Measurements from ENCODE around the gene ARMH2.
A peak's percentile ranks its signal among the peaks of the same experiment; 100 is the strongest.

ARMH2 gene

DNA sequence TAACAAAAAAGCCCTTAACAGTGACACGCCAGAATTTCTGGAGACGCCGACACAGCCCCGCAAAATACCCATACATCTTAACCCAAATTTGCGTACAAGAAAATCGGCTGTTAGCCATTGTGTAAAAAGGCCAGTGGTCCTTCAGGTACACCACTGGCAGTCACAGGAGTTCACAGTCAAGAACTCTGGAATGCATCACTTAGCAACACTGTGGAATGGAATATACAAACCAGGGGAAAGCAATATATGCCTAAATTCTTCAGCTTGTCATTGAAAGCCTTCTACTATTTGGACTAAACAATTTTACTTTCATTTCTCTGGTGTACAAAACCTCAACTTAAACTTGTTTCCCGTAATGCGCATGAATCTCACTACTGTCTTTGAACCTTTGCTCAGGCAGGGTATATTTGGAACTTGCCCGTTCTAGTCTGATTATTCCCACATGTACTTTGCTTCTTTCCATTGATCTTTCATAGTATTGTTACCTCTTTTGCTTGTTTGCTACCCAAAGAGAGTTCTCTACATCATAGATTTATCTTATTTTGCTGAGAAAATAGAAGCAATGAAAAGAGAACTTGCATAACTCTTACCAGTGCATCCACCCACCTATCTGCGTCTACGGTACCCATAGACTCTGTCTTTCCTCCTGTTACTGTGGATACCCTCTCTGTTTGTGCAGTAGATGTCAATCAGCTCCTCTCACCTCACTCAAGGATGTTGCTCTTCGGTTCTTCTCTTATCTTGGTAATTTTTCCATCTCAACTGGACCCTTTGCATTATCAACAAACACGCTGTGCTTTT, at the start of gene ARMH2:
ARMH2 (minus strand) TSS at position 178 of the 801 bp plus-strand sequence; CDS start at position 118, 60 bp downstream.
- Mint-ChIP-seq H3K4me1 (peaks cover 6% of the 10 kb centered on the region), H3K27ac (no peak within 1 kb of the TSS), H3K9me3 (no peaks in the 10 kb centered on the region), H3K27me3 (no peaks in the 10 kb centered on the region), H3K36me3 (peaks cover 7% of the 10 kb centered on the region), H3K4me3 (no peak within 1 kb of the TSS)
- no peak for DNase-seq (ENCODE audit: low spot score in 2 of 2)
- no peak for ATAC-seq (ENCODE audit: low read depth)

DNA sequence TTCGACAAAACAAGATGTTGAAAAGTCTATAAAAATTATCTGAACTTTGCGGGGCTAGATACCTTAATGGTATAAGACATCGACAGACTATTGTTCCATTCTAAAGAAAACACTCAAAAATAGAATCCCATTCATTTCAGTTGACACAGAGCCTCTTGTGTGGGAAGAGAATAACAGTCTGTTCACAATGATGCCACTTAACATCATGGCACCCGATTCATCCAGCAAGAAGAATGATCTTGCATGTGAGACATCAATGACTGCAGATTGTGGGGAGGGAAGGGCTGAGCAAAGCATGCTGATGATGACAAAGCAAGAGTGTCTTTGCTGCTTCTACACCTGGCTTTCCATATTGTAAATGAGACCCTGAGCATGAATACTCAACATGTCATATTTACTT, 49.7 kb upstream of the ARMH2 start:
- Mint-ChIP-seq H3K27me3 (no peaks in the 10 kb centered on the region), H3K36me3 (peaks cover 52% of the 10 kb centered on the region), H3K4me3 (no peak overlapping the region), H3K4me1 (peaks cover 7% of the 10 kb centered on the region), H3K27ac (peak overlapping the region; percentile 63), H3K9me3 (no peaks in the 10 kb centered on the region)
- ATAC-seq (ENCODE audit: low read depth) (no peak), DNase-seq (ENCODE audit: low spot score in 2 of 2) (no peak)

DNA sequence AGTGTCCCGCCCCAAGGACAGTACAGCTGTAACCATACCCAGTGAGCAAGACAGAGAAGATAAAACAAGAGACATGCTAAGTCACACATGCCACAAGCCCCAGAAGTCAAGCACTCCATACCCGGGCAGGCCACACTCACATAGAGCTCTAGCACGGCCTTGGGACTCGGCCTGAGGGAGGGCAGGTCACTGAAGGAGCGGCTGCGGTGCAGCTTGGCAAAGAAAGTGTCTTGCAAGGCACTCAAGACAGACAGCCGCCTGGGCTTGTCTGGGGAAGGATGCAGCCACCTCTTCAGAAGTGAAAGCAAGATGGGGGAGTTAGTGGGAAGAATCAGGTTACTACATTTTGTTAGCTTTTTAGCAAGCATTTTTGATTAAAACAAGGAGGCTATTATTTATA, 48.7 kb upstream of the ARMH2 start:
- Mint-ChIP-seq H3K27ac (peak overlapping the region; percentile 50), H3K4me1 (peaks cover 7% of the 10 kb centered on the region), H3K9me3 (no peaks in the 10 kb centered on the region), H3K27me3 (no peaks in the 10 kb centered on the region), H3K4me3 (no peak overlapping the region), H3K36me3 (peaks cover 50% of the 10 kb centered on the region)
- DNase-seq (ENCODE audit: low spot score in 2 of 2) (no peak), ATAC-seq (ENCODE audit: low read depth) (no peak)

DNA sequence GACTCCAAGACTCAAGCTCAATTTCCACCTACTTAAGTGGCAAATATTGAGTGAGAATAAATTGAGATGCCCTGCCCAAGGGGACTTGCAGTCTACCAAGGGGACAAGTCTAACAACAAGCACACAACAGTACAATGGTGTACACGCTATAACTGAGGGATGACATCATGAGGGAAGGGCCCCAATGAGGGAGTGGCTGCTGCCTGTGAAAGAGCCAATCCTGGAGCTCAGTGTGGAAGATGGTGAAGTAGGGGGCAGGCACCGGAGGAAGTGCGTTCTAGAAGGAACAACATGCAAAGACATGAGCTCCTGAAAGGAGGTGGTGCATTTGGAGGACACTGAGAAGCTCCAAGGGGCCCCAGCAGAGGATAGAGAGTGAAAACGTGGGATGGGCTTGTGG, 46.9 kb upstream of the ARMH2 start:
- no peak overlapping the region for H3K4me3 Mint-ChIP-seq

DNA sequence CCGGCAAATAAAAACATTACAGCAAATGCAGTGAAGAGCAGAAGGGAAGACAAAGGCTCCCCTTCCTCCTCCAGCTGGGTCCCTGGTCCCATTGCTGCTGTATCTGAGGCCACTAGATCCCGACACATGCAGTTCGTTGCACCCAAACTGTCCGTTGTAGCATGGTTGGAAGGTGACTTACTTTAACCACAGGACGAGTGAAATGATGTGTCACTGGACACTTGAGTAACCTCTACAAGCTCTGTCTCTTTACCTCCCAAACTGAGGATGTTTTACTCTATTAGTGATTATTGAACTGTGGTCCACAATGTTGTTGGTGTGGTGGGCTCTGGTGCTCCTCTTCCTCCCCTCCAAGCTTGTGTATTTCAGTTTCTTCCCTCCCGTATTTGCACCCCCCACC, 46.2 kb upstream of the ARMH2 start:
- ATAC-seq (ENCODE audit: low read depth) = no peak
- Mint-ChIP-seq H3K4me3 (no peak overlapping the region), H3K27ac (peak overlapping the region; percentile 67), H3K27me3 (no peaks in the 10 kb centered on the region), H3K9me3 (no peaks in the 10 kb centered on the region), H3K4me1 (peaks cover 10% of the 10 kb centered on the region), H3K36me3 (peaks cover 62% of the 10 kb centered on the region)
- DNase-seq (ENCODE audit: low spot score in 2 of 2) = no peak

More for the DNA sequence above, 46.9 kb upstream of the ARMH2 start:
- peaks cover 10% of the 10 kb centered on the region for H3K4me1 Mint-ChIP-seq
- H3K9me3 Mint-ChIP-seq = no peaks in the 10 kb centered on the region
- H3K27me3 Mint-ChIP-seq = no peaks in the 10 kb centered on the region
- peak overlapping the region; percentile 67 for H3K27ac Mint-ChIP-seq
- peaks cover 61% of the 10 kb centered on the region for H3K36me3 Mint-ChIP-seq
- ATAC-seq (ENCODE audit: low read depth) (peak; percentile 58), DNase-seq (ENCODE audit: low spot score in 2 of 2) (no peak)

DNA sequence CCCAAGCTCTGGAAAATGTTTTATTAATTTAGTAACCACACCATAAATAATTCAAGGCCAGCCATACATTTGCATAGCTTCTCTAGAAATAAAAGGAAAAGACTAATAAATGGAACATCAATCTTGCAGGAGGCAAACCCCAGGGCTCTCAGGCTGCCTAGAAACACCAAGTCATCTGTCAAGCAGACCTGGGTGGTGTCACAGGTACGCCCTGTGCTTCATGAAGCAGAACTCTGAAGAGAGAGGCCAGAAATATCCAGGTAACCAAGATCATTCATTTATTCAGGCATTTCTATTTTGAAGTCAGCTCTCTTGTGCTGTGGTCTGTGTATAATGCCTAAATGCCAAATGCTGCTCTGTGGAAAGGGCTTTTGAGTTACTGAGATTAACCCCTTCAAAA, 45.3 kb upstream of the ARMH2 start:
- peaks cover 56% of the 10 kb centered on the region for H3K36me3 Mint-ChIP-seq
- no peaks in the 10 kb centered on the region for H3K27me3 Mint-ChIP-seq
- peaks cover 10% of the 10 kb centered on the region for H3K4me1 Mint-ChIP-seq
- H3K4me3 Mint-ChIP-seq = no peak overlapping the region
- H3K27ac Mint-ChIP-seq = peak overlapping the region; percentile 76
- DNase-seq (ENCODE audit: low spot score in 2 of 2) (no peak), ATAC-seq (ENCODE audit: low read depth) (no peak)
- H3K9me3 Mint-ChIP-seq = no peaks in the 10 kb centered on the region

DNA sequence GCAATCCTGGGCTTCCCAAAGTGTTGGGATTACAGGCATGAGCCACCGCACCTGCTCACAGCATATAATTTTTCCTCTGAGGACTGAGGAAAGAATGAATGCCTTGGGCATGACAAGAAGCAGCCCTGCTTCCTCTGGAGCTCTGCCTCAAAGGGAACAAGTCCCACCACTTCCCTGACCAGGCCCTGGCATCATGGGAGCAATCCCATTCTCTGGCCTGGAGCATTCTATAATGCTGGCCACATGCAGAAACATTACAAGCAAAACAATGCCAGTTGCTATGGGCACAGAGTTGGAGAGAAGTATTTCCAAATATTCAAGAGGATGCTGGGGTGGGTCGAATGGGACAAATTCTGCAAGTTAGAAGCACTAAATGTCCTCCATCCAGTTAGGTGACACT, 41.5 kb upstream of the ARMH2 start:
- peak overlapping the region; percentile 76 for H3K27ac Mint-ChIP-seq
- H3K27me3 Mint-ChIP-seq = no peaks in the 10 kb centered on the region
- H3K9me3 Mint-ChIP-seq = no peaks in the 10 kb centered on the region
- no peak overlapping the region for H3K4me3 Mint-ChIP-seq
- H3K36me3 Mint-ChIP-seq = peaks cover 36% of the 10 kb centered on the region
- no peak for ATAC-seq (ENCODE audit: low read depth)
- peaks cover 13% of the 10 kb centered on the region for H3K4me1 Mint-ChIP-seq
- DNase-seq (ENCODE audit: low spot score in 2 of 2) = no peak

DNA sequence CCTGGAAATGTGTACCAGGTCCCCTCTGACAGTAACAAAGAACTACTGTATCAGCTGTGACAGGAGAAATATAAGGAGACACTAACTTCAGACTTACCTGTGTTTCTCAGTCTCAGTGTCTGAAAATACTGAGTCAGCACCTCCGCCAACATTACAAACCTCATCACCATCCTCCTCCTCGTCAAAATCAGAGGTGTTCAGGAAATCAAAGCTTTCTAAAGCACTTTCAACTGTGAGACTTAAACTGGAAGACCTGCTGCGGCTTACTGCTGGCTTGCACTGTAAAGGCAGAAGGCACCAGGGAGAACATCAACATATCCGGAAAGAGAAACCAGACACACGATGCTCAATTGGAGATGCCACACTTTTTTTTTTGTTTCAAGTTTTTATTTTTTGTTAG, 40.3 kb upstream of the ARMH2 start:
- no peak for ATAC-seq (ENCODE audit: low read depth)
- DNase-seq (ENCODE audit: low spot score in 2 of 2) = no peak
- no peak overlapping the region for H3K27ac Mint-ChIP-seq
- no peaks in the 10 kb centered on the region for H3K27me3 Mint-ChIP-seq
- peaks cover 37% of the 10 kb centered on the region for H3K36me3 Mint-ChIP-seq
- H3K4me3 Mint-ChIP-seq = no peak overlapping the region
- H3K9me3 Mint-ChIP-seq = no peaks in the 10 kb centered on the region
- peaks cover 12% of the 10 kb centered on the region for H3K4me1 Mint-ChIP-seq

DNA sequence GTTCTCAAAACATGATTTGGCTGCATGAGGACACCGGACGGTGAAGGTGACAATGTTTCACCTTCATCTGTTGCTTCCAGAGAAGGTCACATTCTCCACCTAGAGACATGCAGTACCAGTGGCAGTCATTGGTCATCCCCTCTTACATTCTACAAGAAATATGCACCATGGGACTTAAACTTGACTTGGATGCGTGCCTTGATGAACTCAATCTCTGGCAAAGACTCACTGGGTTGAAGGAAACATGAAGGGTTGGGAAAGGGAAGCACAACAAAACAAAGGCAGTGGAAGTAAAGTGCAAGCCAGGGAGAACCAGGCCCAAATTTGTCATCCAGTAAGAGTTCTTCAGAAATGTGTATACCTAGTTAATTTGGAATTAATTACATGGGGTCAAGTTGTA, 39.4 kb upstream of the ARMH2 start:
- no peaks in the 10 kb centered on the region for H3K27me3 Mint-ChIP-seq
- no peaks in the 10 kb centered on the region for H3K9me3 Mint-ChIP-seq
- ATAC-seq (ENCODE audit: low read depth) (no peak), DNase-seq (ENCODE audit: low spot score in 2 of 2) (no peak)
- peaks cover 12% of the 10 kb centered on the region for H3K4me1 Mint-ChIP-seq
- H3K36me3 Mint-ChIP-seq = peaks cover 40% of the 10 kb centered on the region
- no peak overlapping the region for H3K4me3 Mint-ChIP-seq
- H3K27ac Mint-ChIP-seq = peak overlapping the region; percentile 91

DNA sequence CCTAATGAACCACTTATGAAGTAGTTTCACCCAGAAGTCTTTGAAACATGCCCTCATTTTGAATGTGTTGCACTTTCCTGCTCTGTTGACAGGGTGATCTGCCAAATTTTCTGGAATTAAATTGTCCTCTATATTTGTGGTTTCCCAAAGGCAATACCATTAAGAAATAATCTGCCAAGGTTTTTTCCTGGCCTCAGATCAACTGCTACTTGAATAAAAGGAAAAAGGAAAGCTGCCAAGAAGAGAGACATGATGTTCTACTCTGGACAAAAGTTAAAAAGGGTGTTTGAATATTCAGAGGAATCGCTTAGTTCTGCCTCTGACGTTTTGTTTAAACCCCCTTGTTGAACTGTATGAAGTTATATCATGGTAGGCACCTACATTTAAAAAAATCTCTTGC, 37.4 kb upstream of the ARMH2 start:
- ATAC-seq (ENCODE audit: low read depth) (no peak), DNase-seq (ENCODE audit: low spot score in 2 of 2) (no peak)
- H3K27ac Mint-ChIP-seq = peak overlapping the region; percentile 69

DNA sequence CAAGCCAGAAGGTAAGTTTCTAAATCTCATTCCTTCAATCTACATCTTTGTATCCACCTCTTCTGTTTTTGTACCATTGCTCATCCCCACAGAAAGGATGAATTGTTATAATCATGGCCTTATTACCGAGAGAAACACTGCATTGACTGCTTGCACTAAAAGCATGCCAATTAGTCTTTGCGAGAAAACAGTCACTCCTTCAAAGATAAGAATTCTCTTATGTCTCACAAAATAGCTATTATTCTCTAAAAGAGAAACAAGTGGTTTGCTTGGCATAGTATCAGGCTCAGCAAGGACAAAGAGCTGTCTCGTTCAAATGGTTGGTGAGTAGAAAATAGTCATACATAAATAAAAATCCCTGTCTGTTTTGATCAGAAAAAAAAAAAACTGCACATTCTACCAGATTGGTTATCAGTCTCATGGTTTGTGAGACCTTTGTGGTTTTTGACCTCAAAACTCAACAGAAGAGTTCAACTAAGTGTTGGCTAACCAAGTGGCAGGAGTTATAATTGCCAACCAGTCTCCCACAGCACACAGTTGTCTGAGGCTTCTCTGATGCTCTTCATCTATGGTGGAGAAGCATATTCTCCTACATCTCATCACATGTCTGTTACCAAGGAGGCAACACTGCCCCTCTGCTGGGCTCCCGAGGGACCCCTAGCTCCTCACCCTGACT, 35.1 kb upstream of the ARMH2 start:
- Mint-ChIP-seq H3K9me3 (no peaks in the 10 kb centered on the region), H3K4me1 (peaks cover 11% of the 10 kb centered on the region), H3K27me3 (no peaks in the 10 kb centered on the region), H3K4me3 (no peak overlapping the region), H3K27ac (peak overlapping the region; percentile 86), H3K36me3 (peaks cover 32% of the 10 kb centered on the region)
- ATAC-seq (ENCODE audit: low read depth) (no peak), DNase-seq (ENCODE audit: low spot score in 2 of 2) (no peak)

More for the DNA sequence above, 37.4 kb upstream of the ARMH2 start:
- Mint-ChIP-seq H3K4me3 (no peak overlapping the region), H3K36me3 (peaks cover 37% of the 10 kb centered on the region), H3K27me3 (no peaks in the 10 kb centered on the region), H3K4me1 (peaks cover 9% of the 10 kb centered on the region), H3K9me3 (no peaks in the 10 kb centered on the region)

DNA sequence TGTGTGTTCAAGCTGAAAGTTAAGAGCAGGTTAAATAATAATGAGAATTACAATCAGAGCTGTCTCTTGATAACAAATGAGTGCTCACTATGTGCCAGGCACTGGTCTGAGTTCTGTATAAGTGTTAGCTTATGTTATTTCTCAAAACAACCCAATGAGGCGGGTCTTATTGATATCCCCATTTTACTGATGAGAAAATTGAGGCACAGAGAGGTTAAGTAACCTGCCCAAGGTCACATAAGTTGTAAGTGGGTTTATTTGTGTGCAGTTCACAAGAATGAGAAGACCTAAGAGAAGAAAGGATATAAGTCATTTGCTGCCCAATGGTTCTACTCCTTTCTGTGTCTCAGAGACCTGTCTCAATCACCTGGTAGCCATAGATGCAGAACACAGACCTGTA, 34.1 kb upstream of the ARMH2 start:
- DNase-seq (ENCODE audit: low spot score in 2 of 2) (no peak), ATAC-seq (ENCODE audit: low read depth) (no peak)
- Mint-ChIP-seq H3K9me3 (no peaks in the 10 kb centered on the region), H3K4me1 (peaks cover 13% of the 10 kb centered on the region), H3K4me3 (no peak overlapping the region), H3K27ac (no peak overlapping the region), H3K27me3 (no peaks in the 10 kb centered on the region), H3K36me3 (peaks cover 37% of the 10 kb centered on the region)

DNA sequence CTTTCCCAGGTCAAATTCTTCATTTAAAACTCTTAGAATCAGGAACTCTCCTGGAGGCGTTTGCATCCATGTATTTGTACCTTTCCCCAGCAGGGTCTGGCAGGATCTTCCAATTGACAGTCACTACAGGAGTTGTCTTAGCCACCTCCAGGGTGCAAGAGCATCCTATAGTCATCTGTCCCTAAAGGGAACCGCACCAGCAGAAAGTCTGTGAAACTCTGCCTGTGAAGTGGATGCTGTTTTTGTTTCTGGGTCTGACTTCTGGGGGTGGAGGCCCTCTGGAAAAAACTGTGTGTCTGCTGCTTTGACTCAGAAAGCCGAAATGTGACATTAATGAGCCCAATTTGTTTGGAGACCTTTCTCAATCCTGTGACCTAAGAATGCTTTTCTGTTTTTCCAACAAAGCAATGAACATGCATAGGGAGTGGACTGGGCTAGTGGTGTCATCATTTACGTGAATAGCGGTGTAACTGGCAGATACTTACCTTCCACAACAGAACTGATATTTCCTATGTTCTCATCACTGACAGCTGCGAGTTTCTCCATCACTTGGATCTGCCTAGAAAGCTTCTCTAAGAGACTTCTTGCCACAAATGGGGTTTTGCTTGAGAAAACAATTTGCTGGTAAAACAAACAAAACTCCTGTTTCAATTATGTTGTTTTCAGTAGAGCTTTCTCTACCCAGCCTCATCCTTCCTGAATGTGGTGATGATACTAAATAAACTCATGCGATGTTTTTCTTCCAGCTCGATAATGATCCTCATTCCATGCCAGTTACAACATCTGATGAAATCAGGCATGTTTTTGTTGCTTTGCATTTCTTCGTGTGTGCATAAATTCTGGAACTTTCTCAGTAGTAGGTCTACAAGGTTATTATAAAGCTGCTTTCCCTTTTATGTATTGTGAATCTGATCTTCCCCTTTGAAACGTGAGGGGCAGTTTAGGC, 33.3 kb upstream of the ARMH2 start:
- ATAC-seq (ENCODE audit: low read depth) (no peak), DNase-seq (ENCODE audit: low spot score in 2 of 2) (no peak)
- H3K4me1 Mint-ChIP-seq = peaks cover 15% of the 10 kb centered on the region
- H3K9me3 Mint-ChIP-seq = no peaks in the 10 kb centered on the region
- H3K36me3 Mint-ChIP-seq = peaks cover 43% of the 10 kb centered on the region
- no peak overlapping the region for H3K4me3 Mint-ChIP-seq
- no peak overlapping the region for H3K27ac Mint-ChIP-seq
- H3K27me3 Mint-ChIP-seq = no peaks in the 10 kb centered on the region

DNA sequence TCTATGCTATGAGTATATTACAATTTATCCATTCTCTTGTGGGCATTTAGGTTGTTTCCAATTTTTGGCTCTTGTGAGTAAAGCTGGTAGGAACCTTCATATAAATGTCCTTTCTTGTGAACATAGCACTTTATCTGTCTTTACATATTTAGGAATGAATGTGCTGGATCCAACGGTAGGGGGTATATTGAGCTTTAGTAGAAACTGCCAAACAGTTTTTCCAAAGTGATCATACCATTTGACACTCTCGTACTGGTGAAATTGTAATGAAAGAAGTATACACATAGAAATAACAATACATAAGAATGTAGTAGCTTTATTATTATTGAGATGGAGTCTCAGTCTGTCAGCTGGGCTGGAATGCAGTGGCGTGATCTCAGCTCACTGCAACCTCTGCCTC, 30.9 kb upstream of the ARMH2 start:
- ATAC-seq (ENCODE audit: low read depth) (no peak), DNase-seq (ENCODE audit: low spot score in 2 of 2) (no peak)
- H3K36me3 Mint-ChIP-seq = peaks cover 51% of the 10 kb centered on the region
- no peaks in the 10 kb centered on the region for H3K27me3 Mint-ChIP-seq
- H3K27ac Mint-ChIP-seq = peak overlapping the region; percentile 88
- peaks cover 10% of the 10 kb centered on the region for H3K4me1 Mint-ChIP-seq
- no peaks in the 10 kb centered on the region for H3K9me3 Mint-ChIP-seq
- no peak overlapping the region for H3K4me3 Mint-ChIP-seq

Data from memory B cell (primary cell).